Hematopoietic multipotent progenitor cell treated with erythropoietin and hydrocortisone succinate and interleukin-3 and kit ligand, for 8 days (in vitro differentiated cells): ENCODE results near the gene GSE1.

Source experiments
- DNase-seq: peaks from one replicate; pipeline ENCODE4 v3.0.0-alpha.2; 2015

GSE1 gene

DNA sequence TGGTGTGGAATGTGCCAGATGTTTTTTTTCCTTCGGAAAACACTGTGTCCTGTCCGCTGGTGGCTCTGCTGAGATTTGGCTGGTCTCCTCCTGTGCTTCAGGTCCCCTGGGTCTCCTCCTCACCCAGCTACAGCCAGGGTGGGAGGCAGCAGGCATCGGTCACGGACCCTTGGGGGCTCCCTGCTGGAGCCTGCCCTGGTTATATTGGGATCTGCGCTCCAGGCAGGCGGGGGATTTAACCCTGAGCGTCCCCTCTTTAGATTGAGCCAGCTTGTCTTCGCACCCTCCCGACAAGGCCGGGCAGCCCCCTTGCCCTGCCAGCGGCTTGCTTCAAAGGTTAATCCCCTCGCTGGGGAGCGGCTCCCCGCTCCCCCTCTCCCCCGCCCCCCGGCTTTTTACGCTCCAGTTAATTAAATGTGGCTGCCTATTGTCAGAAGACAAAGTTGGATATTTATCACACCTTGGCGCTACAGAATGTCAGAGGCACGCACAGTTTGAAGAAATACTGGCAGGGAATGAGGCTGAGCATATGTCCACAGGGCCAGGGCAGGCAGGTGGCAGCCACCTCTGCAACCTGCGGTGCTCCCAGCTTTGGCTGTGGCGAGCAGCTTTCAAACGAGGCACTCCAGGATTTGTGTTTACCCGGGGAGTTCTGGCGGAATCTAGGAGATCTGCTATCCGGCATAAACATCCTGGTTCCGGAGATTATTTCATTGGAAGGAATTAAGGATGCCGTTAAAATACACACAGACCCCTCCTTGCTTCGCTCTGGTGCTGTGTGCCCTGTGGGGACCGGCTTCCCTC lies 38.2 kb upstream of the GSE1 start:
- DNase-seq: no peak

DNA sequence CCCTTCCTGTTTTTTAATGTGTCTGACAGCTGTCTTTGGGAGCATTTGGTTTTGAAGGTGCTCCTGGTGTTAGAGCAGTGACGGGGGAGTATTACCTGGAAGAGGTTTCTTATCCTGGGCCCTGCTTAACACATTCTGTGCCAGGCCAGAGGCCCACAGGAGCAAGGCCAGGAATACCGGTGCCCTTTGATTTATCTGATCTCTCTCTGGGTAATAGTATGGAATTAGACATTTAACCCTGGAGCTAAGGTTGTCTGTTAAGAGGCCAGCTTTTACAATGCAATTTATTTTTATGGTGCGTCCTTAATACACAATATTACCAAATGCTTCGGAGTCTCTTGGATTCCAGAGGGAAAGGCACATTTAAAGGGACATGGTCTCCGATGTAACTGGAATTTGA lies 37.2 kb upstream of the GSE1 start:
- DNase-seq: no peak

DNA sequence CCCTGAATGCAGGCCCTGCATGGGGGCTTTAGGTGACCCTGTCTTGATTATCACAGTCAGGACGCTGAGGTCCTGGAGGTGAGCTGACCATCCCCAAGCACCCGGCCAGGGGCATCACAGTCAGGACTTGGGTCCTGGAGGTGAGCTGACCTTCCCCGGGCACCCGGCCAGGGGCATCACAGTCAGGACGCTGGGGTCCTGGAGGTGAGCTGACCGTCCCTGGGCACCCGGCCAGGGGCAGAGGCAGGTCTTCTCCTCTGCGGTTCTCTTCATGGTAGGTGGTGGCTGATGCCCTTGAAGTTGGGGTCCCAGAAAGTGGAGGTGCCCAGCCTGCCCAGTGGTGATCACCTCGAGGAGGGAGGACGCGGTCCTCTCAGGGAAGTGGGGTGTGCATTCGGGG lies 36.2 kb upstream of the GSE1 start:
- no peak for DNase-seq

DNA sequence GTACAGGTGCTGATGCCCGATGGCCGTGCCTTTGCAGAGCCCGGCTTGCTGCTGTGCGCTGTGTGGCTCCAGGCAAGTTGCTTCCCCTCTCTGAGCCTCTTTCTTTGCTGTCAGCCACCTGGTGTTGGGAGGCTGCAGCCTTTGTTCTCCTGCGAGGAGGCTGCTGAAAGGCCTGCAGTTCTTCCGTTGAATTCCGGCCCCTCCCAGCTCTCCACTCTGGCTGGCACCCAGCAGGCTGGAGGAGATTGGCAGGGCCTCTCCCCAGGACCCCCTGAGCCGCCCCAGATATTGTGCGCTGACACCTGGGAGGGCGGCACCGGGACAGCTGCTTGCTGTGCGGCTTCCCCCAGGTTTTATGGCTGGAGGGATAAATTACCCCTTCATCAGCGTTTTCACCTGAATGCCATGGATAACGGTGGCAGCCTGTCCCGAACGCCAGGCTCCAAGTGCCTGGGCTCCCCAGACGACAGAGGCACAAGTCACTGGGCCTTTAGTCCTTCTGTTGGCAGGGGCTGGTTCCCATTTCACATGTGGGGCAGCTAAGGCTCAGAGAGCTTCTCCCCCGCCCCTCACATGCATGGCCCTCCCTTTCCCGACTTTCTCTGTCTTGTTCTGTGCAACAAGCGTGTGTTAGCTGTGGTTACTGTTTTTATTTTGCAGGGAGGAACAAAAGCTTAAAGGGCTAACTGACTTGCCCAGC lies 35.1 kb upstream of the GSE1 start:
- no peak for DNase-seq

DNA sequence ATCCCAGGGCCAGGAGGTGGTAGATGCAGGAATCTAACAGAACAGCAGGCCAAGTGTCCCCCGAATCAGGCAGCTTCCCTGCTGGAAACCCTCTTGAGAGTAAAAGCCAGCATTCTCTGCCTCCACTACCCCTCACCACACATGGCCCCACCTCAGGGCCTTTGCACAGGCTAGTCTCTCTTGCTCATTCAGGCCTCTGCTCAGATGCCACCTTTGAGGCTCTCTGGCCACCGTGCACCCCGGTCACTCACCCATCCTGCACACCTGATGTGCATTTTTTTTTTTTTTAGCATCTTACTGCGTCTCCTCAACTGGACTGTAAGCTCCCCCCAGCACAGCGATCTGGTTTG lies 34.5 kb upstream of the GSE1 start:
- no peak for DNase-seq

DNA sequence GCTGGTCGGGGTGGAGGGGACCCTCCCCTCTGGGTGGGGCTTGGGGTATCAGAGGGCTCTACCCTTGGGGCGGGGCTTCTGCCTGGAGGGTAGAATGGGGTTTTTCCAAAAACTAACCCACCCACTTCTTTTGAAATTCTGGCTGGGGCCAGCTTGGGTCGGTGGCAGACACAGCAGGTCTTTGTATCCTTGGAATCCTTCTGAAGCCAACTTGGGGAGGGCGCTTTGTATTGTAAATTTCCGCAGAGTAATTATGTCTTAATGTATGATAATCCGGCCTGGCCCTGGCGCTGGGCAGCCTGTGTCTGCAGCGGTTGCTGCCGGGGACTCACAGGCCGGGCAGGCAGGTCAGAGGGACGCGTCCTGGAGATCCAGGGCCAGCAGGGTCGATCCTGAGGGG lies 33.9 kb upstream of the GSE1 start:
- no peak for DNase-seq

DNA sequence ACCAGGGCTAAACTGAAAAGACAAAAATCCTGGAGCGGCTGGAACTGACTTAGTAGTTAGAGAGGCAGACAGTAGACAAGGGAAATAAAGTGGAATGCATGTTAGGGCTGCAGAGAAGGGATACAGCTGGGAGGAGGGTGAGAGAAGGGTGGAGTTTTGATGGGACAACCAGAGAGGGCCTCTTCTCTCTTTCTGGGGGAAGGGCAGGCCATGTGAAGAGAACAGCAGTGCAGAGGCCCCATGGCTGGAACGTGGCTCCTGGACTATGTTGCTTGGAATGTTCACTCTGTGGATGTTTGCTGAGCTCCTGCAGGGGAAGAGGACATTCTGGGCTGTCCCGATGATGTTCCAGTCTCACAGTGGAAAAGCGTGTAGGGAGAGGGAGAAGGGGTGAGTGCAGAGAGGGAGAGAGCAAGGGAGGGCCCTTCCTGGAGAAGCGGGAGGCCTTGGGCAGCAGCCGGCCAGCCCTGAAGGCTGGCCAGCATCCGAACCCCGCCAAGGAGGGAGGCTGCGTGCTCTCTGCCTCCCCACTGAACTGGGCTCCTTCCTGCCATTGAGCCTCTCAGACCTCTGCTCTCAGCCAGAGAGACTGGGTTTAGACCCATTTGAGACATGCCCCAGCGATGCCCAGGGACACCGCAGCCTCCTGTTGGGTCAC lies 33.1 kb upstream of the GSE1 start:
- DNase-seq: no peak

DNA sequence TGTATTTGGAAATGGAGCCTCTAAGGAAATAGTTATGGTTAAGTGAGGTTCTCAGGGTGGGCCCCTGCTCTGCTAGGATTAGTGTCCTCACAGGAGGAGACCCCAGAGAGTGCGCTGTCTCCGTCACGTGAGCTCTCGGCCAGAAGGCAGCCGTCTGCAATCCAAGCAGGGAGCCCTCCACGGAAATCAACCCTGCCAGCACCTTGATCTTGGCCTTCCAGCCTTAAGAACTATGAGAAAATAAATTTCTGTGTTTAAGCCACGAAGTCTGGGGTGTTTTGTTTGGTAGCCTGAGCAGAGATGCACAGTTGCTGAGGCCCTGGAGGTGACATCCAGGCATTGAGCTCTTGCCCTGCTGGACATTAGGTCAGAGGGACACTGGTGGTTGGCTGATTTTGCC lies 32.4 kb upstream of the GSE1 start:
- DNase-seq: no peak

DNA sequence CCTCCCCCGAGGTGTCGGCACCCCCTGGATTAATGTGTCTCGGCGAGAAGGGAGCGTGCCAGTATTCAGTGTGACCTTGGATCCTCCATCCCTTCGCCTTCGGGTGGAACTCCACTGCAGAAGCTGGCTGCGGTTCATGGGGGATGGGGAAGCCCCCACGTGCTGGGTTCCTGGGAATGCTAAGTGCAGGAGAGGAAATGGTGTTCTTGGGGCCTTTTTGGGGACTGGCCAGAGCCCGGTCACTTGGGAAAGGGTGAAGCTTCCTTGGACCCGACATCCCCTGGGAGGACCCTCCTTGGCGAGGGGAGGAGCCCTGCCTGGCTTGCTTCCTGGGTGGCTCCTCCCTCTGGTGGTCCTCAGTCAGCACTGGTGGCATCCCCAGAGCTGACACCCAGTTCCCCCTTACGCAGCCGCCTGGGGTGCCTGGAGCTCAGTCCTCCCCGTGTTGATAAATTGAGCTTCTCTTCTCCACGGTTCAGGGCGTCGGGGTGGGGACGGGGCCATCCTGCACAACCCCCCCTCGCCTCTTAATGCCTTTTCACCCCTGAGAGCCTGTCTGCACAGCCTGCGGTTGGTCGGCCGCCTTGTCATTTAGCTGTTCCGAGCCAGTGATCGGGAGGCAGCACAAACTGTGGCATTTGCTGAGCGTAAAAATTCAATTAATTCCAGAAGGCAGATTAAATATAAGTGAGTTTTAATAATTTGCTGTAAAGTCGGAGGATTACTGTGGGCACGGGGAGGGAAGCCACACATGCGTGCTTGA lies 30.7 kb upstream of the GSE1 start:
- DNase-seq: no peak

DNA sequence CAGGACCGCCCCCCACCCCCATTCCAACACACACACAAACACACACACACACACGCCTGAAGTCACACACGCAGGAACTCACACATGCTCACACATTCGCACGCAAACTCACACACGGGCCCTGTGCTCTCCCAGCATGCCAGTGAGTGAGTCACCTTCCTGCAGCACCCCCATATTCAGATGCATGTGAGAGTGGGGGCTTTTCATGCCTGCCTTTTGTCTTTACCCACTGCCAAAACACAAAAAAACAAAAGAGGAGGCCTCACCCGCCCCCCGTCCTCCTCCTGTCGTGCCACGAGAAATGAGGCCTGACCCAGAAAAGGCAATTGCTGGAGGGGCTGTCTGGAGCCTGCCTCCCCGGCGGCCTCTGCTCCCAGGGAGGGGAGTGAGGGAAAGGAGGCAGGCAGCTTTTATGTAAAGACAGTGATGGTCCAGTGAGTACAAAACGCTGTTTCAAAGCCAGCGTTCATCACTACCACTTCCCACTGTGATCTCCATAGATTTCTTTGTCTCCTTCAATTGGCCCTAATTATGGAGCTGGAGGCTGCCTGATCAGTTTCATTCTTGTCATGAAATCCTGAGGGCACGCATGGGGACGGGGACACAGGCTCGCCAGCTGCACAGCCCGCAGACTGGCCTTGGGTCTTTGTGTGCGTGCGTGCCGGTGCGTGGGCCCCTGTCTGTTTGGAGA lies 29.5 kb upstream of the GSE1 start:
- no peak for DNase-seq

DNA sequence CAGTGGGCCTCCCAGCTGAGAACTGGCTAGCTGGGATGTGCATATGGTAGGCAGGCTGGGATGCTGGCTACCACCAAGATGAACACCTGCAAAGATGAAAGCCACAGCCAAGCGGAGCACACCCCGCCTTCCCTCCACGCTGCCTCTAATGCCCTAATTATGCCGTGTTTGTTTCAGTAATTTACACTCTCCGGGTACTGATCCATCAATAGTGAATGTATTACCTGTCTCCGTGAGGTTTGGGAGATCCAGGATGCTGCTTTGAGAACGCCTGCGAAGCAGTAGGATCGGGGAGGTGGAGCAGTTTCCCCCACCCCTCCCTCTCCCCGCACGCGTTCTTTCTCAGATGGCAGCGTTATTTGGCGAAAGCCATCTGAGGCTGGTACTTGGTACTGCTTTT lies 28.9 kb upstream of the GSE1 start:
- no peak for DNase-seq

DNA sequence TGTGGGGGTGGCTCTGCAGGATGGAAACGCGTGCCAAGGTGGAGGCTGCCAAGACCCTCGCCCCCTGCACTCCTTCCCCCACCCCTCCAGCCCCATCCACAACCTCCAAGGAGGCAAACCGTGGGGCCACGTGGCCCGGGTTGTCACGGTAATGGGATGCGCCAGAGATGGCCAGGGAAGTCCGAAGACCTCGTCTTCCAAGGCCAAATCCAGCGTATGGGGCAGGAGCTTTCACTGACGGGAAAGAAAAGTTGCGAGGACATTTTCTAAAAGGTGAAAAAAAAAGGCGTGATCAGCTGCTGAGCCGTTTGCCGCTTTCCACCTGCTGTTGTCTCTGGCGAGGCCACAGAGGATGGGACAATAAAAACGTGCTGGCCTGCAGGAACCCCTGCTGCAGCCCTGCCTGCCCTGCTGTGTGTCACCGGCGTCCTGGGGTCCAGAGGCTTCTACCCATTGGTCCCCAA lies 28.3 kb upstream of the GSE1 start:
- DNase-seq: no peak

DNA sequence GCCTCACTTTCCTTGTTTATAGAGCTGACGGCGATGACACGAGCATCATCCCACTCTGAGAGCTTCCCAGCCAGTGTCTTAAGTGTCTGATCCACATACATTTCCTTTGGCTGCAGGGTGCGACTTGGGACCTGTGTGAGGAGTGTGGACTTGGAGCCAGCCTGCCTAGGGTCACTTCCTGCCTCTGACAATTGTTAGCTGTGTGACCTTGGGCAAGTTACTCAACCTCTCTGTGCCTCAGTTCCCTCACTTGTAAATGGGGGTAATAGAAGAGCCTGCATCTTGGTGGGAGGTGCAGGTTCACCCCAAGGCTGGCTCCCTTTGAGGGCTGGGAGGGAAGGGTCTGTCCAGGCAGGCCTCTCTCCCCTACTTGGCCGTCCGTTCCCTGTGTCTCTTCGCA lies 27.4 kb upstream of the GSE1 start:
- no peak for DNase-seq

DNA sequence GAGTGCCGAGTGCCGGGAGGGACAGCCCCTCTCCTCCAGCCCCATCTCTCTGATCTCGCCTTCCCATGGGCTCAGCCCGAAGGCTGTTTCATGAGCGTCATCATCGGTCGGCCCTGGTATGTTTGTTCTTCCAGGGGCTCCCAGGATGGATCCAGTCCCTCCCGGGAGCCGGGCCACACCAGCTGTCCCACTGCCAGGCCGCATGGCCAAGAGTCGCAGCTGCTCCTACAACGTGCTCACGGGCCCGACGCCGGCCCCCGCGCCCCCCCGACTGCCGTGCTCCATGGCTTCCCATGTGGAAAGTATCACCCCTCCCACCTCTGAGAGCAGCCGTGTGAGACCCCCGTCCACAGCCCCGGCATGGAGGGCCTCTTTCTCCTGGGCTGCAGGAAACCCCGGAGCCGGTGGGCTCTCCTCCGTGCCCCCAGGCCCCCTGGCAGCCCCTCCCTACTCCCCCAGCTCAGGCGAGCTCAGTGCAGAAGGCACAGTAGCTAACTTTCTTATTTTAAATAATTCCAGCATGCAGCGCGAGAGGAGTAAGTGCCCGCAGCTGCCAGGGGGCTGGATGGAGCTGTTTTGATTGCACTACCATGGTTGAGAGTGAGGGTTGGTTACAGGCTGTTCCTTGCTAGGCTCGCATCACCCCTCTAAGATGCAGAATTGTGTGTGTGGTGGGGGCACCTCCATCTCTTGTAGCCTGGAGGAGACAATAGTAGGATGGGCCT lies 26.6 kb upstream of the GSE1 start:
- no peak for DNase-seq

DNA sequence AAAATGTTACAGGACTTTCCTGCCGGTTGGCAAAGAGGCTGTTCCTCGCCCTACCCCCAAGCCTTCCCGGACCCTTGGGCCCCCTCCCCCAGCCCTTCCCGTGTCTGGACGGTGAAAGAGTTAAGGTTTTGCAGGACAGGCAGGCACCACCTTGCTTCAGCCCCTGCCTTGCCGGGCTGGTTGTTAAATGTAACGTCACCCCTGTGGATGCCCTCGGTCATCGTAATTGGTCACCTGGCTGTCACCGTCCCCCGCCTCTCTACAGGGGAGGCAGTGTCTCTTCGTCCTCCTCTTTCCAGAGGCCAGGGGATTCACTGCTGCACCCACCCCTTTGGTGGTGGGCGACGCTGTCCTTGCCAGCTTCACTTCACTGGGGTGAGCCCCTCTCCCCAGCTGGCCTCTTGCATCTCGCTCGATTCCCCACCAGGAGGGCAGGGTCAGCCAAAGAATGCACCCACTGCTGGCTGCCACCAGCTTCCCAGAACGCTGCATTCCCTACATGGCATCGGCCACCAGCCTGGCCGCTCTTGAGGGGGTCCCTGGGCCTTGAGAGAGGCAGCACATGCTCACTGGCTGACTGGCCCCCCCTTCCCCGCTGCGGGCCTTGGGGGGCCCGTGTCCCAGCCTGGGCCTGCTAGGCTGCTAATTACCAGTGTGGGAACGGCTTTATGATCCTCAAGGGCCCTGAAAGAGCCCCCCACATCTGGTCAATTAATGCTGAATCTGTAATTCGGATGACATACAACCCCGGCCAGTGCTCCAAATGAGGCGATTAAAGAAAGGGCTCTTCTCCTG lies 25.2 kb upstream of the GSE1 start:
- DNase-seq: no peak

DNA sequence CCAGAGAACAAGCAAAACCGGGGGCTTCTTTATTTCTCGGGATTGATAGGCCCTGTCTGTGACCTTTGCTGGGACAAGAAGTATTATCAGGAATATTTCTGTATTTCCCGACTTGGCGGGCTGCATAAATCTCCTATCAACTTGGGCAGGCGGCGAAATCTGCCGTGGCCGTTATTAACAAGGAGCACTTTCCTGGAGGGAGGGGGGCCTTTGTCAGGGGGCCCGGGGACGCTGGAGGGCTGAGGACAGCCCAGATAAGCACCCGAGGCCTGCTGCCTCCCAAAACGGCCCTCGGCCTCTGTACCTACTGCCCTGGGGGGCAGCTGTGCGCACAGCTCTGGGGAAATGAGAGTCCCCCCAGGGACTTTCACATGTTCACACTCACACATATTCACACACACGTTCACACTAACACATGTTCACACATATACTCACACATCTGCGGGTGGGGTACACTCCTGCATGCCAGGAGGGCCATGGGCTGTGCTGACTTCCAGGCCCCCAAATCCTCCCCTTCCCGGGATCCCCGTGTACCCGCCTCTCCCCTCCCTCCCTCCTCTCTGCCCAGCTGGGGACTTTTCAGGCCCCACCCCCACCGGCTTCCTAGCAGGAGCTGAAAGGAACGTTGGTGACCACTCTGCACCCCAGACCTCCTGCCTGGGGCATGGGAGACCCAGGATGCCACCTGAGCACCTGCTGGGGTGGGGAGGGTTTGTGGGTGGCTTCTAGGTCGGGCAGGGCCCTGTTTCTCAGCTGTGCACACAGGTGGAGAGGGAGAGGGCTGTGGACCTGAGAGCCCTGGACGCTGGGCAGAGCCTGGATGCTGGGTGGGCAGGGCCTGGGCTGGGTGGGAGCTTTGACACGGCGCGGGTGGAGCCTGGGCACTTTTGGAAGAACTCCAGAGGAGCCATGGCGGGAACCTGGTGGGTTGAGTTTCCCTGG lies 24.3 kb upstream of the GSE1 start:
- peak; percentile 81 for DNase-seq

DNA sequence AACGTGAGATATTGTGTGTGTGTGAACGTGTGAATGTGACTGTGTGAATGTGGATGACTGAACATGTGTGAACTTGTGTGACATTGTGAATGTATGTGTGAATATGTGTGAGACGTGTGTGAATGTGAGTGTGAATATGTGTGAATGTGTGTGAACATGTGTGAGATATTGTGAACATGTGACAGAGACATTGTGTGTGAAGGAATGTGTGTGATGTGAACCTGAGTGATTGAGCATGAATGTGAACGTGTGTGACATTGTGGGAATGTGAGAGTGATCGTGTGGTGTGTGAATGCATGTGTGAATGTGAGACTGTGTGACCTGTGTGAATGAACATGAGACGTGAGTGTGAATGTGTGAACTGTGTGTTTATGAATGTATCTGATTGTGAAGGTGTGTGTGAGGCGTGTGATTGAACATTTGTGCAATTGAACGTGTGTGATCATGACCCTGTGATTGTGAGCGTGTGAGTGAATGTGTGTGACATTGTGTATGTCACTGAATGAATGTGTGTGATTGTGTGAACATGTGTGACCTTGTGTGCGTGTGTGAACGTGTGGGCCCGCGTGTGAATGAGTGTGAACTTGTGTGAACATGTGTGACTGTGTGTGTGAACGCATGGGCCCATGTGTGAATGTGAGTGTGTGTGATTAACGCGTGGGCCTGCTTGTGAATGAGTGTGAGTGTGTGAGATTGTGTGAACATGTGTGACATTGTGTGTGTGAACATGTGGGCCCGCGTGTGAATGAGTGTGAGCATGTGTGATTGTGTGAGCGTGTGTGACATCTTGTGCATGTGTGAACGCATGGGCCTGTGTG lies 23.2 kb upstream of the GSE1 start:
- no peak for DNase-seq

DNA sequence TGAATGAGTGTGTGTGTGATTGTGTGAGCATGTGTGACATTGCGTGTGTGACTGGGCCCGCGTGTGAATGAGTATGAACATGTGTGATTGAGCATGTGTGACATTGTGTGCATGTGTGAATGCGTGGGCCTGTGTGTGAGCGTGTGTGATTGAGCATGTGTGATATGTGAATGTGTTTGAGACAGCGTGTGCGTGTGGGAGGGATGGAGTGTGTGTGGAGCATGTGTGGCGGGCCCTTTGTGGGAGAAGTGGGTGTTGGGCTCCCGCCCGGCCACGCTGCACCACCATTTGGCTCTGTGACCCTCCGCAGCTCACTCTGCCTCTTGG lies 22.7 kb upstream of the GSE1 start:
- DNase-seq: no peak

DNA sequence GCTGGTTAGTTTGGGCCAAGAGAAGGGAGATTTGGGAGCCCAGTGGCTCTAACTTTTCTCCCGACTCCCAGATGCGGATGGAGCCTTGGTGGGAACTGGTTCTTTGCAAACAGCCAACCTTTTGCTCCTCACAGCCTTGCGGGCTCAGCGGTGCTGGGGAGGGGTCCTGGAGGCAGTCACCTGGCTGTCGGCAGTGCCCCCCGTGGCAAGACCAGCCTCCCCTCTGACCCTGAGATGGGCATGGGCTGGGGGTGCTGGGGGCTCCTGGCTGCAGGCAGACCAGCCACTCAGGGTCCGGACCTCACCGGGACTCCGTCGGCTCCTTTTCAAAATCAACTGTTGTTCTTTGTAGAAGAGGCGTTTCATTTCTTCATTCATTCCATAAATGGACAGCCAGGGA lies 21.7 kb upstream of the GSE1 start:
- no peak for DNase-seq
